SU-DHL-6 (cell line): Measurements from ENCODE around the gene NFIA.

Experiments used
- H2AFZ ChIP-seq: fragments of 200-600 bp; sonication (generic); 2 replicates; pipeline ENCODE4 v1.6.1; 2014; ENCODE audit warnings: low read depth, mild to moderate bottlenecking, moderate library complexity, mixed read lengths, antibody characterized with exemption, low read length; ENCODE audit not compliant: severe bottlenecking
- H3F3A ChIP-seq: fragments of 200-600 bp; shearing (Covaris generic); 2 replicates; pipeline ENCODE4 v1.6.0; 2016; ENCODE audit warnings: antibody characterized with exemption, mild to moderate bottlenecking; ENCODE audit not compliant: insufficient read depth
- H3K27ac ChIP-seq: fragments of 200-600 bp; sonication (generic); 2 replicates; pipeline ENCODE4 v1.5.1; 2016; ENCODE audit warnings: low read depth, mild to moderate bottlenecking, low read length, moderate library complexity, mixed read lengths
- H3K27me3 ChIP-seq: fragments of 200-600 bp; sonication (generic), shearing (Covaris generic); 2 replicates; pipeline ENCODE4 v1.6.0; 2014; ENCODE audit warnings: mild to moderate bottlenecking, low read length
- H3K36me3 ChIP-seq: fragments of 200-600 bp; sonication (generic); 2 replicates; pipeline ENCODE4 v1.6.1; 2014; ENCODE audit warnings: mild to moderate bottlenecking, low read length, mixed read lengths
- H3K4me2 ChIP-seq: fragments of 300-600, 200-600 bp; shearing (Covaris generic), sonication (generic); 2 replicates; pipeline ENCODE4 v1.6.0; 2014; ENCODE audit warnings: low read length, low read depth, mild to moderate bottlenecking; ENCODE audit not compliant: poor library complexity, severe bottlenecking
- H3K4me3 ChIP-seq: fragments of 200-600 bp; sonication (generic); 2 replicates; pipeline ENCODE4 v1.5.1; 2014; ENCODE audit warnings: antibody characterized with exemption, low read length, mild to moderate bottlenecking, mixed read lengths; ENCODE audit not compliant: insufficient read depth, poor library complexity, severe bottlenecking
- H3K79me2 ChIP-seq: fragments of 200-600 bp; sonication (generic); 2 replicates; pipeline ENCODE4 v1.6.1; 2014; ENCODE audit warnings: mild to moderate bottlenecking, low read length, moderate library complexity; ENCODE audit not compliant: insufficient read depth
- H3K9ac ChIP-seq: fragments of 200-600 bp; sonication (generic); 2 replicates; pipeline ENCODE4 v1.7.0; 2014; ENCODE audit warnings: mild to moderate bottlenecking, low read length
- H3K9me2 ChIP-seq: fragments of 200-600 bp; sonication (generic); replicated peaks from 2 replicates; pipeline ENCODE4 v1.6.1; 2014; ENCODE audit warnings: low read length; ENCODE audit not compliant: insufficient read depth
- H3K9me3 ChIP-seq: fragments of 200-600 bp; sonication (generic); 2 replicates; pipeline ENCODE4 v1.6.1; 2014; ENCODE audit warnings: low read length, mixed read lengths; ENCODE audit not compliant: insufficient read depth
- H4K20me1 ChIP-seq: fragments of 200-600 bp; sonication (generic); 2 replicates; pipeline ENCODE4 v1.6.1; 2014; ENCODE audit warnings: low read depth, mild to moderate bottlenecking, antibody characterized with exemption, low read length, moderate library complexity, mixed read lengths
- CTCF ChIP-seq: fragments of 200-600 bp; sonication (generic); IDR thresholded peaks from one replicate; pipeline ENCODE4 v1.5.1; 2017; ENCODE audit warnings: antibody characterized with exemption, mild to moderate bottlenecking, low read length, moderate library complexity; ENCODE audit not compliant: insufficient read depth, poor library complexity, severe bottlenecking
- EZH2phosphoT487 ChIP-seq: fragments of 200-600 bp; sonication (generic), shearing (Covaris generic); conservative IDR thresholded peaks from 2 replicates; pipeline ENCODE4 v1.6.1; 2018; ENCODE audit warnings: mild to moderate bottlenecking, antibody characterized with exemption, low read length, moderate library complexity, mixed read lengths

NFIA gene

GRCh38 chr1:61300899-61301298 lies 218.5 kb downstream of the NFIA start:
- Histone ChIP-seq H3K79me2 (no peaks in the 10 kb centered on the region), H3K9me2 (no peaks in the 10 kb centered on the region), H3K9ac (no peak overlapping the region), H4K20me1 (no peaks in the 10 kb centered on the region; the same call in 1 of the 2 replicates), H3K27me3 (no peaks in the 10 kb centered on the region), H3K4me2 (no peak overlapping the region), H3K4me3 (no peak overlapping the region), H2AFZ (no peak overlapping the region), H3F3A (no peaks in the 10 kb centered on the region), H3K9me3 (no peaks in the 10 kb centered on the region), H3K27ac (no peak overlapping the region), H3K36me3 (no peaks in the 10 kb centered on the region)
- TF ChIP-seq EZH2phosphoT487 (no peak), CTCF (no peak)

GRCh38 chr1:61301824-61302657 lies 219.7 kb downstream of the NFIA start:
- H3K79me2 ChIP-seq = no peaks in the 10 kb centered on the region
- H3K9me2 ChIP-seq = no peaks in the 10 kb centered on the region
- H3K27me3 ChIP-seq = no peaks in the 10 kb centered on the region
- H3K4me3 ChIP-seq = no peak overlapping the region
- no peak overlapping the region for H2AFZ ChIP-seq
- H3K36me3 ChIP-seq = no peaks in the 10 kb centered on the region
- H3F3A ChIP-seq = no peaks in the 10 kb centered on the region
- no peak for TF ChIP-seq CTCF
- TF ChIP-seq EZH2phosphoT487 = no peak
- no peak overlapping the region for H3K9ac ChIP-seq
- no peaks in the 10 kb centered on the region for H3K9me3 ChIP-seq
- no peak overlapping the region for H3K27ac ChIP-seq
- H3K4me2 ChIP-seq = no peak overlapping the region
- no peaks in the 10 kb centered on the region; the same call in 1 of the 2 replicates for H4K20me1 ChIP-seq

- Histone ChIP-seq H3K36me3 (no peaks in the 10 kb centered on the region), H3K9me3 (no peaks in the 10 kb centered on the region), H3K79me2 (no peaks in the 10 kb centered on the region), H3K9me2 (no peaks in the 10 kb centered on the region), H4K20me1 (no peaks in the 10 kb centered on the region), H3K4me2 (no peak overlapping the region), H3F3A (no peaks in the 10 kb centered on the region), H3K27ac (no peak overlapping the region), H3K27me3 (no peaks in the 10 kb centered on the region), H3K4me3 (no peak overlapping the region), H2AFZ (no peak overlapping the region), H3K9ac (no peak overlapping the region)
- TF ChIP-seq CTCF (no peak), EZH2phosphoT487 (no peak)
These were observed 225.2 kb downstream of the NFIA start for GRCh38 chr1:61307422-61308142.
